ENCODE measurements around the gene CRYBG3.
A peak's percentile ranks its signal among the peaks of the same experiment; 100 is the strongest.

Gene CRYBG3

DNA sequence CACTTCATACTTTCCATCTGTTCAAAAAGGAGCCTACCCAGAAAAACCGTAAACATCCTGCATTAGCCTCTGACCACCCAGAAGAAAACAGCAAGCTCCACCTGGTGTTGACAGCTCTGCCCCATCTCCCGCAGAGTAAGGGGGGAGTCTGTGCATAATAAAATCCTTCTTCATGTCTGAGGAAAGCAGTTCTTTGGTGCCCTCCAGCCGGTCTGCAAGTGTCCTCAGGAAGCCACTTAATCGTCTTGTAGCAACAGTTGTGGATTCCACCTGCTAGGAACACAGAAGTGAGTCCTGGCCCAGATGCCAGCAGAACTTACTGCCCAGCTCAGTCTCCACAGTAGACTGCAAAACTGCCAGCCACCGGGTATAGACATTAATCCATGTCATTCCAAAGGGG lies 127.9 kb downstream of the CRYBG3 start:
- no peak for DNase-seq

DNA sequence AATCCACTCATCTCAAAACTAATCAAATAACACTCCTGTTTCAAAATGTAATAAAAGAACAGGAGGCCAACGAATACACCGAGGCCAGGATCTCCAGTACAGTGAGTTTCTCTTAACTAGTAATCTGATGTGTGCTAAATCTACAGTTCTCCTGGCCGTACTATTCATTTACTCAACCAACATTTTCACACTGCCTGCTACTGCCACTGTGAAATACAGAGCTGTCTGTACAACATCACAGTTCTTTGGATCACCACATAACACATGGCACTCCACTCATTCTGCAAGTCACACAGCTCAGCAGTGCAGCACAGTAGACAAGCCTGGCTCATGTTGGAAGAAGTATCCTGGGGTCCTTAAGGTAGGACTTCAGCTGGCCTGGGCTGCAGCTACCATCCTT lies 128.5 kb downstream of the CRYBG3 start:
- DNase-seq, result no peak

DNA sequence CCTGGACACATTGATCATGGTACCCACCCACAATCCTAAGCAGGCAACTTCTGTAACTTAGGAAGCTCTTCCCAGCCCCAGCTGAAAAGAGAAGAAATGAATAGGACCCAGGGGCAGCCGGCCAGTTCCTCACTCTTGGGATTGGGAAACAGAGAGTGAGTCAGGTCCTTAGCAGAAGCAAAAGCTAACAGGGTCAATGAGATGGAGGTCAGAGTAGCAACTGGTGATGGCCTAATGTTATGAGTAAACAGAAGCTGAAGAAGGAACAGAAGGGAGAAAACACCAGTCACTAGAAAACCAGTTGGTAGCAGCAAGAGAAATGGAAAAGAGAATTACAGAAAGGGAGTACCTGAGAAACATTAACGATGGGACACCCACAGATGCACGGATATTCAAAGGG lies 130.5 kb downstream of the CRYBG3 start:
- peak; percentile 41 for DNase-seq

DNA sequence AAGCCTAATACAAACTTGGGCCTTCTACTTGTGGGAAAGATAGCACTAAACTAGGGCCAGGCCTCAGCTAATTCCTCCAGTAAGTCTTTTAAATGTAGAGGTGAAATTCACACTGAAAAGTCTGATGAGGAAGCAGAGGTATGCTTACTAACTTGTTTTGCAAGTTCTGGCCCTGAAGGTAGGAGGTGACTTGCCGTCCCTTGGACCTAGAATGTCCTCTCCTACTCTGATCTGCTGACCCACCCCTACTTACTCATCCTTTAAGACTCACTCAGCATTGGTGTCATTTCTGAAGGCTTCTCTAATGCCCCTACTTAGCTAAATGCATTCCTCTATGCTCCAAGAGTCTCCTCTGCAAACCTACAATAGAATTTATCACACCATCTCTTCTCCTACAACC lies 131.1 kb downstream of the CRYBG3 start:
- no peak for DNase-seq

DNA sequence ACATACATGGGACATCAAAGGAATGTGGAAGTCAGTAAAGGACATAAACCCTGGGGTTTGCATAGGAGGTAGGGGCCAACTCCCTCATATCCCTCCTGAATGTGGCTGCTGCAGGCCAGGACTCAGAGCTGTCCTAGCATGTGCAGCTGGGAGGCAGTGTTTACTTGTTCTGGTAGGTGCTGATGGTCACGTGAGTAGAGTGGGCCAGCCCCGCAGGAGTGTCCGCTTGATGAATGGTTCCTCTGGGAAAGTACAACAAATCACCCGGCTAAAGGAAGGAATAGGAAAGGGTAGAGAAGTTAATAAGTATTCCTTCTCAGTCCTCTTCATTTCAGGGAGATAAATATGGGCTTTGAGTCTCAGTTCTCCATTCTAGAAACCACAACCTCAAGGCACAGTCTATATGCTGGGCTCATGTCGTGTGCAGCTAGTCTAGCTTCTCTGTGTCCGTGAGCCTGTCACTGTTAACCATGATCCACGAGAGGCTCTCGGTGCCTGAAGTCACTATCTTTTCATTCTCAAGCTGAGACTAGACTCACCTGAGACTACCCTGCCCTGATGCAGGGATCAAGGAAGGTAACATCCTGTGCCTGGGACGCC lies 132.5 kb downstream of the CRYBG3 start:
- no peak for DNase-seq

DNA sequence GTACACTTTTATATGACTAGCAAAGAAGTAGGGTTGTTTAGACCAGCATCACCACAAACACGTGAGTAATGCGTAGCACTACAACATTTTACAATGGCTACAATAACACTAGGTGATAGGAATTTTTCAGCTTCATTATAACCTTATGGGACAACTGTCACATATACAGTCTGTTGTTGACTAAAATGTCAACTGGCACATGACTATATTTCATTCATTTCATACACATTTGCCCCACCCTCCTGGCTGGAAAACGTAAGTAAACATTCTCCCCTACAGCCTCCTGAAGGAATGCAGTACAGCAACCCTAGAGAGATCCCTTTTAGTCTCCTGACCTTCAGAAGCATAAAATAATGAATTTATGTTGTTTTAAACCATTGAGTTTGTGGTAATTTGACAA lies 134.2 kb downstream of the CRYBG3 start:
- no peak for DNase-seq

DNA sequence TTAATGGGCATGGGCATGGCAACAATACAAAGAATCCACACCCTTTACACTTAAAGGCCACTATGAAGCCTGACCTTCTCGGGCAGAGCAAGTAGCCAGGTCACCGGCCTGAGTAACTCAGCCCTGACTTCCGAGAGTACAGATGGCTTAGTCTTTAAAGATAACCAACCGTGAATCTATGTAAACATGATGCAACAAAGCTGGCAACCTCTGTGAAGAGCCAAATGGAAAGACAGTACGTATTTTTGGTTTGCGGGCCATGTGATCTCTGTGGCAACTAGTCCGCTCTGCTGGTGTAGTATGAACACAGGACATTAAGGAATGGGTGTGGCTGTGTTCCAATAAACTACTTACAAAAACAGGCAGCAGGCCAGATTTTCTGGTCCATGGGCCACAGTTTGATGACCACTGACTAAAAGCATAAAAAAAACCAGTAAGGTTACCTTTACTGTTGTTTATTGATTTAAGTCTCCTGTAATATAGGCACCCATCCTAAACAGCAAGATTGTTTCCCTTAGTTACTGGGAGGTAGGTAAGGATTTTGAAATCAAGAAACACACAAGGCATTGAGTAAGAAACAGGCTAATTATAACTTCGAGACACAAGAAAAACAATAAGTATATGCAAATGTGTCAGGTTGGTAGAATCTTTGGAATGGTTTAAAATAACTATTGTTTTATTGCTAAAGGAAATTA lies 136.0 kb downstream of the CRYBG3 start:
- peak; percentile 18 for DNase-seq

DNA sequence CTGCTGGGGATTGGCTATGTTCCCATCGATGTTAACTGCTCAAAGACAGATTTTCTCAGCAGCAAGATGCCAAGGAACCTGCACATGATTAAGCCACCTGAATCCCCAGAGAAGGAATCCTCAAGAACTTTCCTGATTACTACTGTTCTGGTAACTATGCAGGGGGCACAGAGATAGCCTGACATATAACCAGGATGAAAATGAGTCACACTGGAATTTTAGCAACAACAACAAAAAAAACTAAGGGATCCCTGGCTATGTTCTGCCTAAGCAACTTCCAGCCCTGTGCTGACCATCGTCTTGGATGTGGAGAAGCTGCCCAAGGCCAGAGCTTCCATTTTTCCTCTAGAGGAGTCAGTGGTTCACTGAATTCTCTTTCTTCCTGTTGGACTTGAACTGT lies 136.6 kb downstream of the CRYBG3 start:
- no peak for DNase-seq

DNA sequence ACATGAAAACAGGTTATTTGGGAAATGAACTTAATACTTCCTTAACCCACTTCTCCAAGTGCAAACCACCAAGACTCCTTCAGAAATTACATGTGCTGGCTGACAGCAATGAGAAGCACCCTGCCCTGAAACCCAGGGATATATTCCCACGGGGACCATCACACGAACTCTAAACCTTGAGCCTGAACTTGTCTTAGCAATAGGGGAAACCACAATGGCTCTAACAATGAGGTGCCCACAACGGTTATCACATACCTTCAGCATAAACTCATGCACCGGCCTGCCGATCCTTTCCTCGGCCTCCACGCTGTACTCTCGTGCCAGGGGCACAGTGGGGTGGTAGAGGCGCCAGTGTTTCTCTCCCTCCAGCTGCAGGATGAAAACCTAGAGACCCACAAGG lies 137.0 kb downstream of the CRYBG3 start:
- DNase-seq, result no peak

DNA sequence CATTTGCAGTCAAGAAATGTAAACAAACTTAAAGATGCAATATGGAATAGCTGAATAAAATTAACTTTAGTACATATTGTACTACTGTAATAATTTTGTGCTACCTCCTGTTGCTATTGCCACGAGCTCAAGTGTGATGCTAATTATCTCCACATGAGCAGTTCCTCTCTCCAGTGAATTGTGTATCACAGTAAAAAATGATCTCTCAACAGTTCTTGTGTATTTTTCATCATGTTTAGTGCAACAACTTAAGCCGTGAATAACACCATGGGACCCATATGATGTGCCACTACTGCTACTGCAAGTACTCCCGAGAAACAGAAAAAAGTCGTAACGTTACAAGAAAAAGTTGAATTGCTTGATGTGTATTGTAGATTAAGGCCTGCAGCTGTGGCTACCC lies 138.1 kb downstream of the CRYBG3 start:
- DNase-seq, result no peak

DNA sequence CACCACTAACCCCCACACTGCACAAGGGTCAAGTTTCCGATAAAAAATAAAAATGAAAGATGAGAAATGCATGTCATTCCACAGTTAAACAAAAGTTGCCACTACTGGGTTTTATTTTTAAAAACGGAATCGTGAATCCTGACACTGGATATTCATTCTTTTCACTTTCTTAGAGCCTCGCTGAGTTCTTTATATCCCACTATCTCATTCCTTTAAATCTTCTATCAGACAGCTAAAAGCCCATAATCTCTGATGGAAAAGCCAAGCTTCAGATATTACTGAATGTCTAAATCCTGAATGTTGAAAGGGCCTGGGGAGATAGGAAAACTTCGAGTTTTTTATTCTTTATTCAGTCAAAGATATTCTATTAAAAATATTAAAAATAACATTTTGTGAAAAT lies 138.7 kb downstream of the CRYBG3 start:
- DNase-seq, result no peak

DNA sequence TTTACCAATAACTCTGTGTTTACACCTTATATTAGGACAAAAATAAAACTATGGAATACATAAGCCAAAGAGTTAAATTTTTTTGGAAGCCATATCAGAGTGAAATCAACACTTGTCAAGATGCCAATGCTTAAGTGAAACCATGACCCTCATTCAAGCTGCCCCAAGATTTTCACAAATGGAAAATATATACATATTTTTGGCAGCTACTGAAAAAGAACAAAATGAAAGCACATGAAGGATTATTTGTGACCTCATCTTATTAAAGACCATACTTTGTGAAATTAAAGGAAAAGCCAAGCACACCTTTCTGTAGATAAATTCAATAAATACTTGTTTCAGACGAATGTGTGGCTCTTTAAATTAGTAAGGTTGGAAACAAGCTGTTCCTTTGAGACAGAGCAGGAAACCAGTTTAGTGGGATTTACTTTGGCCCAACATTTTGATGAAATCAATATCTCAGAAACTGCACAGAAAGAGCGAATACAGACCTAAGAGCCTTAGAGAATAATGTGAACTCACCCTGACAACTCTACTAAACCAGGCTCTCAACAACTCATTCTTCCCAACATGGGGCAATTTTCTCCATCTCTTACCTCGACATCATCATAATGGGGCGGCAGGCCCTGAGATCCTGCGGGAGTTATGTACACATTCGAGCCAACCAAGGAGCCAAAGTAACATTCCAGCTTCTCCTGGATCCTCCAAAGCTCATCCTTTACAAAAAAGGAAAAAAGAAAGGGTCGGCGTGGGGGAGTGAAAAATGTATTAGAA lies 139.4 kb downstream of the CRYBG3 start:
- no peak for DNase-seq

DNA sequence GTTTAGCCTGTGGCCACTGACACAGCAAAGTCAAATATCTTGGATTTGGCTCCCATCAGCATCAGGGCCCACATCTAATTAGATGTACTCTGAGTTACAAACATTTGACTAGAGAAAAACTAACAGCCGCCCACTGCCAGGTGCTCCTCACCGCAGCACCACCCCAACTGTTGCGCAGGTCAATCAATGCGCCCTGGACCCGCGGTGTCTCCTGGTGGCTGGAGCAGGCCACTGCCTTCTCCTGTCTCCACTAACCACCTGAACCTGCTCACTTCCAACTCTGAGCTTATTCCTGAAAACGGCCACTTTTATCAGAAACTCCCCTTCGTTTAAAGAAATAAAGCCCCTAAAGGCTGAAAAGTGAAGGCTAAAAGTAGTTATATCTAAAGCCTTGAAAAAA lies 146.2 kb downstream of the CRYBG3 start:
- DNase-seq, result no peak

DNA sequence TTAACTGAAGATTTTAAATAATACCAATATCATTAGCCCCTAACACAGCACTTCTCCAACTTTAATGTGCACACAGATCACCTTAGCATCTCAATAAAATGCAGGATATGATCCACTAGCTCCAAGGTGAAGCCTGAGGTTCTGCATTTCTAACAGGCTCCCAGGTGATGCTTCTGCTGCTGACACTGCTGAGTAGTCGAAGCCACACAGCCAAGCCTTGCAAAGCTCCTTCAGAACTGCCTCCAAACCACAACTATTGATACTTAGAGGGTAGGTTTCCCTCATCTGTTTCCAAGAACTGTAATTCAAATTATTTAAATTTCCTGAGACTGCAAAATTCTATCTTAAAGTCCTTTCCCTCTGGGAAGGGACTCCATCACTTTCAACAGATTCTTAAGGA lies 146.6 kb downstream of the CRYBG3 start:
- no peak for DNase-seq

DNA sequence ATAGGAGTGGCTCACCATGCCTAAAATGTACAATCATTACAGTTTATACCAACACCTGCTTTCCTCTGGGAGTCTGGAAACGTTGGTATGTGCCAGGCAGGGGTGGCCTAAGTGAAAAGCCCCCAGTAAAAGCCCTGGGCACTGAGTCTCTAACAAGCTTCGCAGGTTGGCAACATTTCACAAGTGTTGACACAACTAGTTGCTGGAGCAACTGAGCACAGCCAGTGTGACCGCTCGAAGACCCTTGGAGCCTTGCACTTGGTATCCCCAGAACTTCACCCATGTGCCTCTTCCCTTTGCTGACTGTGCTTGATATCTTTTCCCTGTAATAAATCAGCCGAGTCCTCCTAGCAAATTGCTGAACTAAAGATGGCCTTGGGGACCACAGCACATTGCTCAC lies 147.7 kb downstream of the CRYBG3 start:
- DNase-seq, result no peak

DNA sequence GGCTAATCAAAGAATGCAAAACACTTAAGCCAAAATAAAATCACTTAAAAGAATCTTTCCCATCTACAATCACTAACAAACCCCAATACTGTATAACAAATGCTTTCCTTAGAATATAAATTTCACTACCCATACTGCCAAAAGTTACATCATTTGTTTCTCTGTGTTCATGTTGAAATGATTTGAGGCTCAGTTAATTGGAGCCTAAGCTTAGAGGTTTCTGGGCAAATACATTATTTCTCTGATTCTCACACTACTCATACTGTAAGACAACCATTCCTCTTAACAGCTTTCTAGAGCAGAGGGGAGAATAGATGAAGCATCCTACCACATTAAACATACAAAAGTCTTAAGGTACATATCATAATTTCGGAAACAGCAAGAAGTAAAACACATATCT lies 148.3 kb downstream of the CRYBG3 start:
- DNase-seq, result no peak

DNA sequence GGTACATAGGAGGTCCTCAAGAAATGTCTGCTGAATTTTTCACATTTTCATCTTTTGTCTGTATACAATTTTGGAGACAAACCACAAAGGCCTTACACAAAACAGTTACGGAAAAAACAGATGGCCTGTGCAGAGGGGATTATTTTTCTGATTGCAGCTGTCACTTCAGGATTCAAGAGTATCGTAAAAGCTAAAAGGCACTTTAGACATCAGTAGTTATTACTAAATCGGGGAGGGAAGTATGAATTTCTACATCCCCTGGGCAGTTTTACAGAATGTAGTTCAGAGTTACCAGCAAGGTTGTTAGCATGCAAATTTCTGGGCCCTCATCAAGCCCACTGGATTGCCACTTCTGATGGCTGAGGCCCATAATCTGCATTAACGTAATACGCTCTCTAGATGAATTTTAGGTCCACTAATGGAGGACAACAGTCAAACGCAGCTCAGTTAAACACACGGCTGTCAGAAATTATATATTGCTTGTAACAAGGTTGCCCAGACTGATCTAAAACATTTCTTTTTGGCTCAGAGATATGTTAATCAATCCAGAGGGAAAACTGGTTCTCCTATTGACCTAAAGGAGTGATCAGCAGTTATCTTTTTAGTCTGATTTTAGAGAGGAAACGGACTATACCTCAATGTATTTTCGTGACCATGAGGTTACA lies 149.3 kb downstream of the CRYBG3 start:
- DNase-seq, result no peak

DNA sequence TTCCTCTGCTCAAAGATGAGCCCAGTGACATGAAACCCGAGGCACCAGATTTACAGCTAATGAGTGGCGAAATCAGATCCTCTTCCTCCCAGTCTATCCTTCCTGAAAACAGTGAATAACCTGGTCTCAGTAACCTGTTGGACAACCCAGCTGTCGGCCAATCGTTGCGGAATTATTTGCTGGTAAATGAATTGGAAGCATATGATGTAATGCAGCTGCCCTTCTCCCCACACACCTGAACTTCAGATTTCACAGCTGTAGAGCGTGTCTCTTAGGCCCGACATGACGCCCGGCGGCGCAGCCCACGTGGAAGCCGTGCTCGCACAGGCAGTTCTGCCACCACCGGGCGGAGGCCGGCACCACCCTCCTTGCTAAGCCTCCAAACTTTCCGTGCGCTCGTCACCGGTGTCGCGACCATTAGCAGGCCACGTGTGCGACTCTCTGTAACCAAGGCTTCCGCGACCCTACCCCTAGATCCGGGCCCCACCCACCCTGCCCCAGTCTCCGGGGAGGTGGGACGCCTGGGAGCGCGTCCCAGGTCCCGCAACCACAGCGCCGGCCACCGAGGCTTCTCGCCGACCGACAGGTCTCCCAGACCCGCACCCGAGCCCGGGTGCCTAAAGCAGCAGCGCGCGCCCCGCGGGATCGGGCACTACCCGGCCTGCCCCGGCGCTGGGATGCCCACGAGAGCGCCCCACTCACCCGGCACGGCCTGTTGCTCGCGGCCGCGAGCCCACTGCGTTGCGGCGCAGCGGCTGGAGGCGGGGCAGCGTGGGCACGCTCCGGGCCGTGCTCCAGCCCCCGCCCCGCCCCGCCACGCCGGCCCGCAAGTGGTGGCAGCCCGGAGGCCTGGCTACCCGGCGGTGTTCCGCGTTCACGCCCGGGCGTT lies 150.1 kb downstream of the CRYBG3 start, which contains the start of gene RIOX2:
Gene RIOX2 (minus strand): TSS at position 753 of the 889 bp plus-strand sequence. CDS start 4,838 bp downstream, outside the sequence.
- DNase-seq, result peak; percentile 77

DNA sequence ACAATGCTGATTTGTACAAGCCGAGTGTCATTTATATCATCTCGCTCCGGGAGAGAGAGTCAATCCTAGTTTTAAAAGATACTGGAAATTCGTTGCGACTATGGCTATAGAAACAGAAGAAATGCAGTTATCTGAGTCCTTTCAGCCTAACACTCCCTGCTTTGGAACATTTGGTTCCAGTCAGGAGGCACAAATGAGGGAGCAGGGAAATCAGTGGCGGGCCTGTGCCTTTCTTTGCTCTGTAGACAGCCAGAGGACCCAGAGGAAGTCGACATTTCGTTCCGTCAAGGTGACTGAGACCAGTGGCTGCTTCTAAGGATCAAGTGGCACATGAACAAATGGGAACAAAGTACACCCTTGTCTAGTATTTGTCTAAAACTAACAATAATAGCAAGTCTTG lies 151.2 kb downstream of the CRYBG3 start:
- DNase-seq, result no peak

DNA sequence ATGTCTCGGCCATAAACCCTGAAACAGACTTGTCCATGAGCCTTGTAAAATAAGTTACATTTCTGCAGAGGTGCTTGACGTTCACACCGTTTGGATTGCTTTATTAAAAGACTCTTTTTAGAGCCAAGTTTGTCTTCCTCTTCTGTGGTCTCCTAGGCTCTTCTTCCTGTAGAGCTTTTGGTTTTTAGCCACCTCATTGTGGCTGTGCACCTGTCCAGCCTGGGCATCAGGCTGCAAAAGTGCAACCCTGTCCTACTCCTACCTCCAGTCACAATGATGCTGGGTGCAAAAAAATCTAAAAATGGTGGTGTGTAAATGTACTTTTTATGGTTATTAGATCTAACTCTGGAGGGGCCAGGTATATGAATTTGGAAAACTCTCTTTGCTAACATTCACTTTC lies 153.2 kb downstream of the CRYBG3 start:
- DNase-seq, result no peak

DNA sequence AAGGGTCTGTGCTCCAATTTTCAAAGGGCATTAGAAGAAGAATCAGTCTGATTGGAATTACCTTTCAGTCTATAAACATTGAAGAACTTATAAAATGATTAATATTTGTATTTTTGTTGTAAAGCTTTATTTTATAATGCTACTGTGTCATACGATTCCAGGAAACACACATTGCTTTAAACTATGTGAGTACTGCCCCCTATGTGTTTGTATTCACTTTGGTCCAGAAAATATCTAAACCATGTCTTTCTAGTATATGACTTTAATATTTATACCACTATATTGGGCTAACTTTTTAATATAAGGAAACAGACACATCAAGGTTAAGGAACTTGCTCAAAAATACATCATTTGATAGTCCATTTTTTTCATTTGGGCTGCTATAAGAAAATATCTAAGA lies 153.7 kb downstream of the CRYBG3 start:
- no peak for DNase-seq

DNA sequence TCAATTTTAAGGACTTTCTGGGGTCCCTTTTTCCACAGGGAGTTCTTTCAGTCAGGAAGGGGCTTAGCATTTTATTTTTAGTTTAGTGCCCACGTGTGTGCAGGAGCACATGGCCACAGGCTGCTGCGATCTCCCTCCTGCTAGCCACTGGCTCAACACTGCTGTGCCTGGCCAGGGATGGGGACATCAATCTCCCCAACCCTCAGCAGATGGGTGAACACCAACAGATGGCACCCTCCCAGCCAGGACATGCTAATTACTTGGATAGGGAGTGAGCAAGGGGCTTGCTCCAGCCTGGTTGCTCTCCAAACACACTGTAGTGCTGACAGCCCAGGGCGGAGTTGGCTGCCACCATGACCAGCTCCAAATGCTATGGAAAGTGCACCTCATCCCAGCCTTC lies 157.8 kb downstream of the CRYBG3 start:
- DNase-seq, result no peak

DNA sequence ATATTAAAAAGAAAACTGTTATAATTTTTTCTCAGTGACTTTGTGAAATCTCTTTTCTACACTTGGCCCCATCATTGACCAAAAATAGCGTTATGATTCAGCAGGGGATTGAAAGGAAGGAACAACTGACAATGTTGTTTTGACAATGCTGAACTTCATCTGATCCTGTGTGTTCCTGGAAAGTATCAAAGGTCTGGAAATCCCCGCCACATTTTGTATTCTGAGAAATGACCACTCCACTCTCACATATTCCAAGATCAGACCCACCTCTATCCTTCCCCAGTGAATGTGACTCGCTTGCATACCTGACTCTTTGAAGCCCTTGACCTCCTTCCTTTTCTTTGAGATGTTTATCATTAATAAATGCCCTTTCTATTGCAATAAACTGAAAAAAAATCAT lies 160.1 kb downstream of the CRYBG3 start:
- no peak for DNase-seq
